Activated CD4-positive, alpha-beta T cell treated with anti-CD3 and anti-CD28 coated beads, Interleukin-2, amount 50 U/mL, for 48 hours (primary cell): ENCODE data around the gene E2F1.

Experiments used
- DNase-seq, 2 experiments: peaks; one replicate each; pipeline ENCODE4 v3.0.0-alpha.2; 2020

Gene E2F1, protein sequence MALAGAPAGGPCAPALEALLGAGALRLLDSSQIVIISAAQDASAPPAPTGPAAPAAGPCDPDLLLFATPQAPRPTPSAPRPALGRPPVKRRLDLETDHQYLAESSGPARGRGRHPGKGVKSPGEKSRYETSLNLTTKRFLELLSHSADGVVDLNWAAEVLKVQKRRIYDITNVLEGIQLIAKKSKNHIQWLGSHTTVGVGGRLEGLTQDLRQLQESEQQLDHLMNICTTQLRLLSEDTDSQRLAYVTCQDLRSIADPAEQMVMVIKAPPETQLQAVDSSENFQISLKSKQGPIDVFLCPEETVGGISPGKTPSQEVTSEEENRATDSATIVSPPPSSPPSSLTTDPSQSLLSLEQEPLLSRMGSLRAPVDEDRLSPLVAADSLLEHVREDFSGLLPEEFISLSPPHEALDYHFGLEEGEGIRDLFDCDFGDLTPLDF

DNA sequence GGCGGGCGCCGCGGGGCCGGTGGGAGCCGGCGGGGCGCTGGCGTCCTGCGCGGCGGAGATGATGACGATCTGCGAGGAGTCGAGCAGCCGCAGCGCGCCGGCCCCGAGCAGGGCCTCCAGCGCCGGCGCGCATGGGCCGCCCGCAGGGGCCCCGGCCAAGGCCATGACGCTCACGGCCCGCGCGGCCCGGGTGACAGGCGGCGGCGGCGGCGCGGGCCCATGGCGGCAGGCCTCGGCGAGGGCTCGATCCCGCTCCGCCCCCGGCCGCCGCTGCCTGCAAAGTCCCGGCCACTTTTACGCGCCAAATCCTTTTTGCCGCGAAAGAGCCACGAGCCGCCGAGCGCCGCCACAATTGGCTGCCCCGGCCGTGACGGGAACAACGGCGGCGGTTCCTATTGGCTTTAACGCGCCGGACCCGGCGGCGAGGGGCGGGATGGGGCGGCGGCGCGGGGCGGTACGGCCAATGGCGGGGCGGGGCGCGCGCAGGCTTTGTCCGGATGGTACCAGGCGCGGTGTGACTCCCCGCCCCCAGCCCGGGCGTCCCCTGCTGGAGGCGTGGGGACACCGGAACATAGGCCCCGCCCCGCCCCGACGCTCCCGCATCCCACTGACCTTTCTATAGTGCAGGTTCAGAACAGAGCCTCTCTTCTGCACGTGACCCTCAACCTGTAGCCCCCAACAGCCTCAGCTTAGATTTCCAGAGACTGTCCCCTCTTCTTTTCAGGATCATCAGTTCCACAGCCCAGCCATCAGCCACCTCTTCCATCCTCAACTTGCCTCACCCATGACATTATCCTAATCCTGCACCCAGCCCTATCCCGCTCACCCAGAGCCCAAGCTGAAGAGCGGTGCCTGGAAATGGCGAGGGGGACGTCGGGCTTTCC is at the start of gene E2F1:
E2F1 (minus strand) TSS at position 286 of the 884 bp plus-strand sequence; CDS start at position 165, 121 bp downstream.
- DNase-seq = peak; percentile 97

DNA sequence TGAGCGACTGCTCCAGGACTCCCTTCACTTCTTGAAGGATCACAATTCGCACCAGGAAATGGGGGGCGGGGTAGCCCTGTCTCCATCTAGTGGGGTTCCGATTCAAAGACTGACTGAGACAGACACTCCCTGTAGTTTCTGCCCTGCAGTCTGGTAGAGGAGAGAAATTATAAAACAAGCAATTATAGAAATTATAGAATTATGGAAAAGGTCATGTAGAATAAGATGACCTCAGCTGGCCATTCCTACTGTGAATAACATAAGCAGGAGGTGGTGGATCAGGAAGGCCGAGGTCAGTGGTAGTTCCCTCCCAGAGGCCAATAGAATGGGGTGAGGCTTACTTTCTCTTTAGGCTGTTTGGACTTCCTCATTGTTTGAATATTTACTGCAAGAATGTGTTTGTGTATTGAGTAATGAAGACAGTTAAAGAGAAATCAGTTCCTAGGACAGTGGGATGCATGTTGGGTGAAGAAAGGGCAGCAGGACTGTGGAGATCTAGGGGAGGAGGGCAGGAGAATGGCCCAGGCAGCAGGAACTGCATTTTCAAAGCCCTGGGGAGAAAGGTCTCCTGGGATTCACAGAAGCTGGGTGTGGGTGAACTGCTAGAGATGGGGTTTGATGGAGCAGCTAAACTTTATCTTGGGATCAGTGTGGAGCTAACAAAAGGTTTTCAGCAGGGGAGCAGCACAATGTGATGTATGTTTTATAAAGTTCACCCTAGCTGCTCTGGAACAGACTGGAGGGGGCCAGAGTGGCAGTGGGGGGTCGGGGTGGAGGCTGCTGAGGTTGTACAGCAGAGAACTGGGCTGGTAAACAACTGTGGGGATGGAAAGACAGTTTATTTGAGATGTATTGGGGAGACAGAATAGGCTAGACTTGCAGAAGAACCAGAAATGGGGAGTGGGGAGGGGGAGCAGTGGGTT is 47.7 kb upstream of the E2F1 start:
- DNase-seq = no peak

DNA sequence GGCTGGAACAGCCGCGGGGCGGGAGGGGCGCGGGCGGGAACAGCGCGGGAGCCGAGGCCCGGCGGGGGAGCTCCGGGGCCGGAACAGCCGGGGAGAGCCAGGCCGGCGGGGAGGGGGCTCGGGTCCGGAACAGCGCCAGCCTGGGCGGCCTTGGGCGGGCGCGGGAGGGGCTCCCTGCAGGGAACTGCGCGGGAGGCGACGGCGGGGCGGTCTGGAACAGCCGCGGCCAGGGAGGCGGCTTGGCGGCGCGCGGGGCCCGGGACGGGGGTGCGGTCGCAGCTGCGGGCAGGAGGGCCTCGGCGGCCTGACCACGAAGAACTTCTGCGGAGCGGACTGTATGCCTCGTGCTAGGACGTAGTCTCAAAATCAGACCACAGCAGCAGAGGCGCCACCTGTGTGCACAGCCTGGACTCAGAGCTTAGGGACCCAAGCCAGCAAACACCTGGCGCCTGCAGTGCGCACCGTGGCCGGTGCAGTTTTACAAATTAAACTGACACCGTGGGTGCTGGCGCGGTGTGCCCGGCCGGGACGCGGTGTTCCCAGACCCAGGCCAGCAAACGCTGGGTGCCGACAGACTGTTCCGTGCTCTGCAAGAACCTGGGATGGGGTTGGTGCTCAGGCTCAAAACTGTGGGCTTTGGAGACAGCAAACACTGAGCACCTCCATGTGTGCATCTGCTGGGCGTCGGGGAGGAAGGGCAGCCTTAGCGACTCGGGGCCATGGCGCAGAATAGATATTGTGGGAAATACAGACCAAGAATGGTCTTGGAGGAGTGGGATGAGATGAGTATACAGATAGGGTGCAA is 46.2 kb upstream of the E2F1 start:
- DNase-seq = peak; percentile 75 to 77

DNA sequence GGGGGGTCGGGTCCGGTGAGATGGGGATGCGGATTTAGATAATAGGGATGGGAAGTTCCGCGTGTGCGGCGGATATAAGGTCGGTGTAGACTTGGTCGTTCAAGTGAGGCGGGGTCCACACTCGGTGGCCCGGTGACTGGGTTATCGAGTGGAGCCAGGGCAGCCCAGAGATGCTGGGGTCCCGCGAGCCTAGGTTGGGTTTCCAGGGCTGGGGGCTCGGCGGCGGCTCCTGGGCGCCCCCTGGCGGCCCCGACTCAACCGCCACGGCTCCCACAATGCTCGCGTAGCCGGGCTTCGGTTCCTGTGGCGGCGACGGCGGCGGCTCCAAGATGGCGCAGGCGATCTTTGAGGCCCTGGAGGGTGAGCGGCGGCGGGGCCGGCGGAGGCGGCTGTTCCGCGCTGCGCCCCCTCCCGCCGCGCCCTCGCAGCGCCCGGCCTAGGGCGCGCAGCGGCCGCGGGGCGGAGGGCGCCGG is 45.5 kb upstream of the E2F1 start, which contains the start of gene ZNF341:
ZNF341 (plus strand) TSS at position 304 of the 473 bp plus-strand sequence; CDS start at position 330, 26 bp downstream.
- peak; percentile 87 to 89 for DNase-seq

DNA sequence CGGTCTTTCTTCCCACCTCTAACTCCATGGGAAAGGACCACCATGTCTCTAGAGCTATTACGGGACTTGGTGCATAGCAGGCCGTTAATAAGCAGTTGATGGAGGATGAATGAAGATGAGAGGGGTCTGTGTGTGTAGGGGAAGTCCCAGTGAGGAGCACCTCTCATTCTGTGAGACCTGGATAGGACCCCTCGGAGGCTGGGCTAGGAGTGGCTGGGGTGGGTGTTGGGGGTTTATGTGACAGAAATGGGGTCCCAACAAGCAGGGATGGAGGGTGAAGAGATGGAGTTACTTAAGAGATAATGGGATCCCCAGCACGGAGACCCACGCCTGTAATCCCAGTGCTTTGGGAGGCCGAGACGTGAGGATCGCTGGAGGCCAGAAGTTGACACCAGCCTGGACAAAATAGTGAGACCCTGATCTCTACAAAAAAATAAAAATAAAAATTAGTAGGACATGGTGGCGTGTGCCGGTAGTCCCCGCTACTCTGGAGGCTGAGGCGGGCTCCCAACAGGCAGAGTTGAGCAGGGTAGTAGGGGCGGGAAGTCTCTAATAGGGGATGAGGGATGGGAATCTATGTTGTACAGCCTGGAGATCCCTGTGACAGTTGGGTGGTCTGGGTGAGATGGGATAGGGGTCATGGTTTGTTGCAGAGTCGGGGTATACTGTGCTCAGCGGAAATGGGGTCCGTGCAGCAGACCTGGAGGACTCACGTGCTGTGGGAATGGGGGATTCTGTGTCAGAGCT is 44.9 kb upstream of the E2F1 start:
- no peak for DNase-seq

DNA sequence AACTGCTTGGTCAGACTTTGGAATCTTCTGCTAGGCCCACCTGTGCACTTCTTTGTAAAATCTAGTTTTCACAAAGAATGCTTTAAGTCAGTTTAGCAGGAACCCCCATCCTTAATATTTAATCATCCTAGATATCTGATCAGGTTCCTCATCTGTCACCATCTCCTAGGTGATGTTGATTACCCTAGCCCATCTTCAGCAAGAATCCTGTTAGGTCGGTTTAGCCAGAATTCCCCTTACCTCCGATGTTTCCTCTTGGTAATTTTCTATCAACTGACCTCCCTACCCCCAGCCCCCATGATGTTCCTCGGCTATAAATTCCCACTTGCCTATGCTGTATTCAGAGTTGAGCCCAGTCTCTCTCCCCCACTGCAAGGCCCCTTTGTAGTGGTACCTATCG is 42.9 kb upstream of the E2F1 start:
- no peak for DNase-seq

DNA sequence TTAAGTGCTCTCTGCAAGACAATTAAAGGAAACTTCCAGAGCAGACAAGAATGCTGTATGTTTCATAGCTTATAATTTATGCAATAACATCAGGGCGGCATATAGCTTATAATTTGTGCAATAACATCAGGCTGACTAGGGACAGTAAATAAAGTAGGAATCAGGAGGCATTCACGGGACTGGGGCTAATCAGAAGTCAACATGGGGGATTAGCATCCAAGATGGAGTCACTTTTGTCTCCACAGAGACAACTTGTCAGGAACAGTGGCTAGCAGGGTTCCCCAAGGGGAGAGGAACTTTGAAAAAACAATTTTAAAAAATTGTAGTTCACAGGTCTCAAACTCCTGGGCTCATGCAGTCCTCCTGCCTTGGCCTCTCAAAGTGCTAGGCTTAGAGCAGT is 42.3 kb upstream of the E2F1 start:
- no peak for DNase-seq

DNA sequence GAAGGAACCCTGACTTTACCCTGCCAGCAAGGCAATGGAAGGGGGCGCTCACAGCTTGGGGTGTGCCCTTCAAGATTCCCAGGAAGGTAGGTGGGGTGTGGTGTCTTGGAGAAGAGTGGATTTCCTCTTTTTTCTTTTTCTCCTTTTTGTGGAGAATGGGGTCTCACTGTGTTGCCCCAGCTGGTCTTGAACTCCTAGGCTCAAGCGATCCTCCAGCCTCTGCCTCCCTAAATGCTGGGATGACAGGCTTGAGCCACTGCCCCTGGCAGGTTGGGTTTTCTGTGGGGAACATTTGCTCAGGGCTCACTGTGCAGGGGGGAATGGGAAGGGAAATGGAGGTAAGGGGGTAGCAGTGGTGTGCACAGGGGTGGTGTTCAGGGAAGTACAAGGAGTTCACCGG is 41.6 kb upstream of the E2F1 start:
- DNase-seq = no peak

DNA sequence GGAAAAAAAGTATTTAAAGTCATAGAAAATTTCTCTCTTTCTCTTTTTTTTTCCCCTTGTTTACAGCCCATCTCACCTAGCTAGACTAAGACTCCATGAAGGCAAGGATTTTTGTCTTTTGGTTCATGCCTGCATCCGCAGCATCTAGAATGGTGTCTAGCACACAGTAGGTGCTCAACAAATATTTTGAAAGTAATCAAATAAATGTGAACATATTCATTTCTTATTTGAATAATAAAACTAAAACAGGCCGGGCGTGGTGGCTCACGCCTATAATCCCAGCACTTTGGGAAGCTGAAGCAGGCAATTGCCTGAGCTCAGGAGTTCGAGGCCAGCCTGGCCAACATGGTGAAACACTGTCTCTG is 40.9 kb upstream of the E2F1 start:
- no peak for DNase-seq

DNA sequence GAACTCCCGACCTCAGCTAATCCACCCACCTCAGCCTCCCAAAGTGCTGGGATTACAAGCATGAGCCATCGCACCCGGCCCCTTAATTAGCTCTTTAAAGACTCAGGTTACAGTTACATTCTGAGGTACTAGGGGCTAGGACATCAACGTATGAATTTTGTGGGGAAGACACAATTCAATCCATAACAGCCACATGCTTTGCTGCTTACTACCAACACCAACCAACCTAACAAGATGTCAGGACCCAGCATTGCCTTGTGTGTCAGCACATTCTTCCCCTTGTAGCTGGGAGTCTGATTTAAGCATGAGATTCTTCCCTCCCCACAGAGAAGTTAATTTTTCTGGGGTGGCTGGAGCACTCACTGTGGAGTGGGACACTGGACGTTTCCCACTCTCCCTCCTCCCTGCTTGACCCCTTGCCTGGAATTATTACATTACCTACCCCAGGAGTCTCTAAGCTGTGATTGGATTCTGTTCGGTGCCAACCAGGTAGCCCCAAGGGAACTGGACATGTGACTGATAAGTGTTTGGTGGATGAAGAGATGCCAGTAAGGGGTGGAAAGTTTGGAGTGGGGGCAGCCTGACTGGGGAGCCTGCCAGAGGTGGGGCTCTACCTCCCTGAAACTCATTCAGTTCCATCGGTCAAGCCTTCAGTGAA is 39.6 kb upstream of the E2F1 start:
- no peak for DNase-seq

DNA sequence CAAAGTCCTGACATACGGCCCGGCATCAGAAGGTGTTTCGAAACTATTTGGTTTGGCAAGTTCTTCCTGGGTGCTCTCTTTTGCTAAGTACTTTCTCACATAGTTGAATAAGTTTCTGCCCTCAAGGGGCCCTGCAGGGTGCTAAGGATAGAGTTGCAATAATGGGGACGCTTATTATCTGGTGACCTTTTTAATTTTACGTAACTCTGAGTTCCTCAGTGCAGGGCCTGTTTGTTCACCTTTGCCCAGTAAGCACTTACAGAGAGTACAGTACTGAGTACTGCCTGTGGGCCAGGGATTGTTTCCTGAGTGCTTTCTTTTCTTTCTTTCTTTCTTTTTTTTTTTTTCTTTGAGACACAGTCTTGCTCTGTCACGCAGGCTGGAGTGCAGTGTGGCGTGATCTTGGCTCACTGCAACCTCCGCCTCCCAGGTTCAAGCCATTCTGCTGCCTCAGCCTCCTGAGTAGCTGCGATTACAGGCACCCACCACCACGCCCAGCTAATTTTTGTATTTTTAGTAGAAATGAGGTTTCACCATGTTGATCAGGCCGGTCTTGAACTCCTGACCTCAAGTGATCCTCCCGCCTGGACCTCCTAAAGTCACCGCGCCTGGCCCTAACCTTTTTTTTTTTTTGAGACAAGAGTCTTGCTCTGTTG is 38.4 kb upstream of the E2F1 start:
- no peak for DNase-seq

DNA sequence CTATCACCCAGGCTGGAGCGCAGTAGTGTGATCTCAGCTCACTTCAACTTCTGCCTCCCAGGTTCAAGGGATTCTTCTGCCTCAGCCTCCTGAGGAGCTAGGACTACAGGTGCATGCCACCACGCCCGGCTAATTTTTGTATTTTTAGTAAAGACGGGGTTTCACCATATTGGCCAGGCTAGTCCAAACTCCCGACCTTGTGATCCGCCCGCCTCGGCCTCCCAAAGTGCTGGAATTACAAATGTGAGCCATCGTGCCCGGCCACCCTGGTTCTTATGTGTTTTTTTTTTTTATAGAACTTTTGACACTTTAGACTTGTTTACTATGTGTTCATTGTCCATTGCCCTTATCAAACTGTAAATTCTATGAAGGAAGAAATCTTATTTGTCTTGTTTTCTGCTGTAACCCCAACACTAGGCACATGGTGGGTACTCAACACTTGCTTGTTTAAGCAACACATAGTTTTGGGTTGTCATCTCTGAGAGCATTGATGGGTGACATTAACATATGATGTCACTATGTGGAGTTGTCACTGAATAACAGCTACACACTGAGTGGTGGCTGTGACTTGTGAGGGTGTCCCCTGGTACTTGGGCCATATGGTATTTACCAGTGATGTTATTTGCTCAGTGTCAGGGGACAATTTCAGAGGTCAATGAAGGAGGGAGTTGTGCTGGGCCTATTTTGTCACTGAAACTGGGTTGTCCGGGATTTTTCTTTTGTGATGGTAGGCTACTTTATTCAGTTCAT is 35.4 kb upstream of the E2F1 start:
- no peak for DNase-seq

DNA sequence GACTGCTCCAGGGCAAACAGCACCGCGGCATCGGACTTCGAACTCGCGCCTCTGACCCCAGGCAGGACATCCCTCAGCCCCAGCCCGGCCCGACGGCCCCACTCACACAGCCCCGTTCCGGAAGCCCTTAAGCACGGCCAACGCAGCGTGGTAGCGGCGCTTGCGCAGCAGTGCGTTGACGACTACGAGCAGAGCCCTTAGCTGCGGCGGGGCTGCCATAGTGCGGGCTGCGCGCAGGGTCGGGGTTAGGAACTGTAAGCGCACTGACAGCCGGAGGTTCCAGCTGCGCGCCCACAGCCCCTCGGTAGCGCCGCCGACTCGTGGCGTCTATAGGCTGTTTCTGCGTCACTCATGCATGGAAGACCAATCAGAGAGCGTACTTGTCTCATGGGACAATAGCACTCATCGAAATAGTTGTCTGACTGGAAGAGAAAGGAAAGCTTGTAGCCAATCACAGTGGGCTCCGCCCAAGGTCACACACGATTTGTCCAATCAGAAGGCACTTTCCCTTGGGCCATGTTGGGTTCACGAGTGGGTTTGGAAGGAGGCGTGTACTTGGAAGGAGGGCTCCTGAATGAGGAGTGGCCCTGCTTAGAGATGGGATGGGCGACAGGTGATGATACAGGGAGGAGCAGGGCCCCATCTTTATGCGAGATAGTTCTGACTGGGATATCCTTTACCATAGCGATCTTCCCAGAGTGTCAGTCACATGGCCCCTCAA is 34.0 kb upstream of the E2F1 start, which contains the start of gene PXMP4:
PXMP4 (minus strand) TSS at position 322 of the 721 bp plus-strand sequence; CDS start at position 219, 103 bp downstream.
- peak; percentile 80 to 89 for DNase-seq

DNA sequence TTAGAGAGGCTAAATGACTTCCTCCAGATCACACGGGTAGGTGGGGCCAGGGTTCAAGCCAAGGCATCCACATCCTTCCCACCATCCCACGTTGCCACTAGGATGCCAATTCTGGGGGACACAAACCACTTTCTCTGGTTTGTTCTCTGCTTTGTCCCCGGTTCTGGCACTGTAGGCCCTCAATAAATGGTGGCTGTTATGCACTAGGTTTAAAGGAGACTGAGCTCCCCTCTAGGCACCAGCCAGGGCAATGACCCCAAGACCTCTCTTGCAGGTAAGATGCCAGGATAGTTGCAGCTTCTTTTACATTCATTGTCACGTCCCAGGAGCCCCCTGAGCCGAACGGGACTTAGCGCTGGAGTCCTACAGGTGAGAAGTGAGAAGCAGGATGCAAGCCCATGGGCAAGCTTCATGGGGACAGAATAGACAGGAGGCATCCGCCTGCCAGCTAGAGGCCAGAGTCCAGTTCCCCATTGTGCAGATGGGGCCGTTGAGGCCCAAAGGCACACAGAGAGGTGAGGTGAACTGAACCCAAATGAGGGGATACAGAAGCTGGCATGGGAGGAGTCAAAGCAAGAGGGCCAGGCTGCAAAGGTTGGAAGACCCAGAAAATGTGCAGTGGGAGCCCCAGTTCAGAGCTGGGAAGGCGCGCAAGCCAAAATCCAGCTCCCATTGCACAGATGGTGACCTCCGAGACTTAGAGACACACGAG is 33.2 kb upstream of the E2F1 start:
- peak in 1 of 2 experiments; percentile 10 for DNase-seq

DNA sequence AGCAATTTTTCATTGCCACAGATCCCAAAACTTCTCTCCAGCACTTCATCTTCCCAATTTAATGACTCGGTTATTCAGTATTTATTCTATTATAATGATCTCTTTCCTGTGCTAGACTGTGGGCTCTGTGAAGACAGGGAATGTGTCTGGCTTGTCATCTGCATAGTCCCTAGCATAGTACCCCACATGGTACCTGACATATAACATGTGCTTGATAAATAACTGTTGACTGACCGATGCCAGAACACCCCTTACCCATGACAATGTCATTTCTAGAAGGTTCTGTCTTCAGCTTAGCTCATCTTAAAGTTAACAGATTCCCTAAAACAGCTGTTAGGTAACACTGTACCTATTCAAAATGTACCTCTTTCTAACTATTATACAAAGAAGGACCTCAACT is 30.3 kb upstream of the E2F1 start:
- DNase-seq = no peak

DNA sequence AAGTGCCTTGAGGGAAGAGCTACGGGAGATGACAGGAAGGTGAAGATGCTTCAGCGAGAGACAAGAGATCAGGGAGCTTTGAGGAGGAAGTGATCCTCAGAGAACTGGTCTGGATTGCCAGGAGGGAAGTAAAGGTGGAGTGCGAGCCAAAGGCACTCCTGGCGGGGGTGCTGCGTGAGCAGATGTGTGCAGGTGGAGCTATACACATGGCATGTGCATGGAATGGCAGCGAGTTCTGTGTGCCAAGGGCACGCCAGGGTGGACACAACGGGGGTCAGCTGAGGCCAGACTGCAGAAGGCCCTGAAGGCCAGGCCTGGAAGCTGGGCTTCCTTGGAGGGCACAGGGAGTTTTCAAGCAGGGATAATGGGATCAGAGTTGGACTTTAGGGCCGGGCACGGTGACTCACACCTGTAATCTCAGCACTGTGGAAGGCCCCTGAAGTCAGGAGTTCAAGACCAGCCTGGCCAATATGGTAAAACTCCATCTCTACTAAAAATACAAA is 27.7 kb upstream of the E2F1 start:
- DNase-seq = no peak

DNA sequence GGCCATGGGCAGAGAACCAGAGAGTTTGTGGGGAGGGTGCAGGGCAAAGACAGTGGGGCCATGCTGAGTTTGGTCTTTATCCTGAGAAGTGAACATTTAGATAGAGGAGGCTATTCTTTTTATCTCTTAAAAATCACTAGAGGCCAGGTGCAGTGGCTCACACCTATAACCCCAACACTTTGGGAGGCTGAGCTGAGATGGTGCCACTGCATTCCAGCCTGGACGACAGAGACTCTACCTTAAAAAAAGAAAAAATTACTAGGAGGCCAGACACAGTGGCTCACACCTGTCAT is 25.2 kb upstream of the E2F1 start:
- DNase-seq = no peak
